ENCODE measurements around the gene GNG4. TPM values are rescaled to one million over a fixed set of nuclear protein-coding genes. Genes with fewer than 3 reads are reported as not detected.
"Not testable (repeated sequence)": the region's sequence is repeated elsewhere in the genome, so short reads cannot be mapped to it uniquely, and the experiment has no call there.

The GNG4 gene
- polyA plus RNA-seq, 1 donor, result 0.42 TPM

- DNase-seq (ENCODE audit: low read depth), result no peak
These were observed 971 bp upstream of the GNG4 start for GRCh38 chr1:235650341-235651169.

DNA sequence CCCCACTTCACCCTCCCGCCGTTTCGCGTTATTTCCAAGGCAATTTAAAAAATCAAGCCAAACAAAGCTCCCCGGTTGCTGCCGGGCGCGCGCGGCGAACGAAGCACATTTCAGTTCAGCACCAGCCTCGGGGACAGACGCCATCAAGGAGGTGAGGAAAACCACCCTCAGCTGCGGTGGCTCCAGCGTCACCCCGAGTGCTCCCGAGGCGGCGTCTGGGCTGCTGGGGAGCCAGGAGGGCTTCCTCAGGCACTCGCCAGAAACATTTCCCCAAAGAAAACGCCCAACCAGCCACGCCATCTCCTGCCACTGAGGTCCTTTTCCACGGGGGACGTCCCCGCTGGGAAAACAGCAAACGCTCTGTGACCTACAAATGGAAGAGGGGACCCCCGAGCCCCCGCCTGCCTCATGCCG is 623 bp downstream of the GNG4 start:
- no peak for DNase-seq (ENCODE audit: low read depth)

GRCh38 chr1:235648407-235648907 is 1.1 kb downstream of the GNG4 start:
- no peak for DNase-seq (ENCODE audit: low read depth)

- DNase-seq (ENCODE audit: low read depth), result not testable (repeated sequence)
These were observed 2.0 kb downstream of the GNG4 start for GRCh38 chr1:235647537-235647936.

- DNase-seq (ENCODE audit: low read depth), result no peak
These were observed 3.1 kb downstream of the GNG4 start for GRCh38 chr1:235646463-235646862.

- no peak for DNase-seq (ENCODE audit: low read depth)
These were observed 4.8 kb downstream of the GNG4 start for GRCh38 chr1:235644693-235645305.

GRCh38 chr1:235643837-235644692 is 5.5 kb downstream of the GNG4 start:
- DNase-seq (ENCODE audit: low read depth), result no peak

- DNase-seq (ENCODE audit: low read depth), result no peak
These were observed 6.6 kb downstream of the GNG4 start for GRCh38 chr1:235642943-235643371.

DNA sequence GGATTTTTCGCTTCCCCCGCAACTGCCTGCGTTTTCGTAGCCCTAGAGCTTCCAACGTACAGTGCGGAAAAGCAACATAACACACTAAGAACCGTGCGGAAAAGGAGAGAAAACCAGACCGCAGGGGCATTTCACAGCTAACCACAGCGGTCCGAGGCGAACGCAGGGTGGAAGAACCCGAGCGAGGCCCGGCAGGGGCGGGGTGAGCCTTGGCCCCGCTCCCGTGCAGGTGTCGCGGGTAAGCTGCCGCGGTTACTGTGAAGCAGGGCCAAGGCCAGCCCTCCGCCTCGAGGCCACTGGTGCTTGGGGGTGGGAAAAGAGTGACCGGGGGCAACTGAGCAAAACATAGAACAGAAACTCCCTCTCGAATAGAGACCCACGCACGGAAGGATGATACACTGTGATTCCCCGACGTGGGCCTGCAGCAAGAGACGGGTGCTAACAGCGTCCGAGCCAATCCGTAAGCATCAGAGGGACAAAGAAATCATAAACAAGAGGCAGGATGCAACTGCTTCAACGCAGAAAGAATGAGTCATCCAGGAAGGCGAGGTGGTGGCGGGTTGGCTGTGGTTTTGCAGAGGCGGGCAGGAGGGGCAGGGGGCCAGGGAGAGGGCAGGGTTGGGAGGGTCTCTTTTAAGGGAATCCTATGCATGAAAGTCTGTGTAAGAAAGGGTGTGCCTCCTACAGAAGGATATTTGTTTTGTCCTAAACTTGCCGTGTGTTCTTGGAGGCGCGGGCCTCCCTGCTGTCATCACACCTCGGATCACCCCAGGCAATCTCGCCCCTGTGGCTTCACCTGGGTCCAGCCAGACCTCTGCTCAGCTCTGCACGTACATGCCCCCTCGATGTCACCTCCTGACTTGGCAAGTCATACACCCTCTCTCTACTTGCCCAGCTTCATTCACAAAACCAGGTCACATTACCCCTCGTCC is 7.3 kb downstream of the GNG4 start:
- no peak for DNase-seq (ENCODE audit: low read depth)

DNA sequence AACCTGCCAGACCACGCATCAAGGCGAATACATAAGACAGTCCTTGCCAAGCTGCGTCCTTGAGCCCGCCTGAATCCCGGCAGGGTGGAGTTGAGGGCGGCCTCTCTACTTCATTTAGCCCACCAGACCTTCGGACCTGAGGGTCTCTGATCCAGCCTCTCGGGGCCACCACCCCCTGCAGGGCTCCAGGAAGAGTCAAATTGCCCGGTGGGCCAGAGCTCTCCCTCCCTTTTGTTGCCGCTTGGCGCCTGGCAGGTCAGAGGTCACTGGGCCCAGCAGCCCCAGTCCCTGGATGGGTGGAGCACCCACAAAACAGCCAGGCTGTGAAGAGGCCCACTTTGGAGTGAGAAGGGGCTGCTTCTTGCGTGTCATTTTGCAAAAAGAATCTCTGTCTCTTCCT is 9.0 kb downstream of the GNG4 start:
- no peak for DNase-seq (ENCODE audit: low read depth)

DNA sequence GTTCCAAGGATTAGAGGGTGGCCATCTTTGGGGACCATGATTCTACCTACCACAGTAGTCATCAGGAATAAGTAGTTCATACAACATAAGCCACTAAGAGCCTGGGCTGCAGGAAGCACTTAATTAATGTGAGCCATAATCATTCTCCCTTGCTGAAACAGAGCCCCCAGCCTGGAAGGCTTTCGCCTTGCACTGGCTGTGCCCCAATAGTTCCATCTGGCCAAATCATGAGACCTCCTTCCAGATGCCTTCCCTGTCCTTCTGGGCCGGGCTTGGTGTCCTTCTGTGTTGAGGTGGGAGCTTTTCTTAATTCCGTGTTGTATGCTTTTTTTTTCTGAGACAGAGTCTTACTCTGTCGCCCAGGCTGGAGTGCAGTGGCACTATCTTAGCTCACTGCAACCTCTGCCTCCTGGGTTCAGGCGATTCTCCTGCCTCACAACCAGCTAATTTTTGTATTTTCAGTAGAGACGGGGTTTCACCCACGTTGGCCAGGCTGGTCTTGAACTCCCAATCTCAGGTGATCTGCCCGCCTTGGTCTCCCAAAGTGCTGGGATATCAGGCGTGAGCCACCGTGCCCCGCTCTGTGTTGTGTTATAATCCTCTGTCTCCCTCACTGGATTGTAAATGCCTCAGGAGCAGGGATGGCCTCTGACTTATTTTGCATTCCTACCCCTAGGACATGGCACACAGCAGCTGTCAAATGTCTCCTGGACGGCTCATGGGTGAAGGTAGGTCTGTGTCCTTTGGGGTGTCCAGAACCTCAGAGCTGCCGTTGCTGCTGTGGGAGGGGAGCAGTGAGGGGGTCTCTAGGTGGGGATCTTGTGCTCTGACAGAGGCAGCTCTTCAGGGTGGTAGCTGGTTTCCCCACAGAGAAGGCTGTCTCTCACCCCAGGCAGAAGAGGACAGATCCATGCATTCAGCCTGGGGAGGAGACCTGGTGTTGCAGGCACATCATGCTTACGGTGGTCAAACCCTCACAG is 10.1 kb downstream of the GNG4 start:
- DNase-seq (ENCODE audit: low read depth), result no peak

DNA sequence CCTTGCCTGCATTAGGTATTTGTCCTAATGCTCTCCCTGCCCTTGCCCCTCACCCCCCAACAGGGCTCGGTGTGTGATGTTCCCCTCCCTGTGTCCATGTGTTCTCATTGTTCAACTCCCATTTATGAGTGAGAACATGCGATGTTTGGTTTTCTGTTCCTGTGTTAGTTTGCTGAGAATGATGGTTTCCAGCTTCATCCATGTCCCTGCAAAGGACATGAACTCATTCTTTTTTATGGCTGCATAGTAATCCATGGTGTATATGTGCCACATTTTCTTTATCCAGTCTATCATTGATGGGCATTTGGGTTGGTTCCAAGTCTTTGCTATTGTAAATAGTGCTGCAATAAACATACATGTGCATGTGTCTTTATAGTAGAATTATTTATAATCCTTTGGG is 11.0 kb downstream of the GNG4 start:
- not testable (repeated sequence) for DNase-seq (ENCODE audit: low read depth)

DNA sequence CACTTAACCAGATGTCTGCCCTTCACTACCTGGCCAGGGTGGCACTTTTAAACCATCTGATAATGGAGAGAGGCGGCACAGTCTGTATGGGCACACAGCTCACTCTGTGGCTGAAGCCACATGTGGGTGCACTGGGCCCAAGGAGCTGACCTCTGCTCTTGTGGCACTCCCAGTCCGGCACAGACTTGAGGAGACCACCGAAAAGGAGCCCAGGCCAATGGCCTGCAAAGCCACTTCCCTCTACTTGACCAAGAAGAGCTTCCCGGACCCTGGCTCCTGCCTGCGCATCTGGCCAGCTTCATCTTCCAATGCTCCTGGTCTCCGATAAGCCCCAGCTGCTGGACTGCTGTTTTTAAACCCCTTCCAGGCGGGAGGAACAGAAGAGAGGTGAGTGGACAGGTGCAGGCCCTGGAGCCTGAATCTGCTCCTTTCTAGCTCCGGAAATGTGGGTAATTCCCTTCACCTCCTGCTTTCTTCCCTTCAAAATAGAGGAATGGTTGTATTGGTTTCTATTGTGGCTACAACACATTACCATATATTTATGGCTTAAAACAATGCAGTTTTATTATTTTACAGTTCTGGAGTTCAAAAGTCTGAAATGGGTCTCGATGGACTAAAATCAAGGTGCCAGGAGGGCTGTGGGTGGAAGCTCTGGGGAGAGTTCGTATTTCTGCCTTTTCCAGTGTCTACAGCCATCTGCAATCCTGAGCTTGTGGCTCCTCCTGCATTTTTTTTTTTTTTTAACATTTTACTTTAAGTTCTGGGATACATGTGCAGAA is 11.6 kb downstream of the GNG4 start:
- DNase-seq (ENCODE audit: low read depth), result no peak

GRCh38 chr1:235635938-235636662 is 13.5 kb downstream of the GNG4 start:
- no peak for DNase-seq (ENCODE audit: low read depth)

- no peak for DNase-seq (ENCODE audit: low read depth)
These were observed 16.8 kb downstream of the GNG4 start for GRCh38 chr1:235632506-235633401.

- DNase-seq (ENCODE audit: low read depth), result no peak
These were observed 17.8 kb downstream of the GNG4 start for GRCh38 chr1:235631816-235632215.

DNA sequence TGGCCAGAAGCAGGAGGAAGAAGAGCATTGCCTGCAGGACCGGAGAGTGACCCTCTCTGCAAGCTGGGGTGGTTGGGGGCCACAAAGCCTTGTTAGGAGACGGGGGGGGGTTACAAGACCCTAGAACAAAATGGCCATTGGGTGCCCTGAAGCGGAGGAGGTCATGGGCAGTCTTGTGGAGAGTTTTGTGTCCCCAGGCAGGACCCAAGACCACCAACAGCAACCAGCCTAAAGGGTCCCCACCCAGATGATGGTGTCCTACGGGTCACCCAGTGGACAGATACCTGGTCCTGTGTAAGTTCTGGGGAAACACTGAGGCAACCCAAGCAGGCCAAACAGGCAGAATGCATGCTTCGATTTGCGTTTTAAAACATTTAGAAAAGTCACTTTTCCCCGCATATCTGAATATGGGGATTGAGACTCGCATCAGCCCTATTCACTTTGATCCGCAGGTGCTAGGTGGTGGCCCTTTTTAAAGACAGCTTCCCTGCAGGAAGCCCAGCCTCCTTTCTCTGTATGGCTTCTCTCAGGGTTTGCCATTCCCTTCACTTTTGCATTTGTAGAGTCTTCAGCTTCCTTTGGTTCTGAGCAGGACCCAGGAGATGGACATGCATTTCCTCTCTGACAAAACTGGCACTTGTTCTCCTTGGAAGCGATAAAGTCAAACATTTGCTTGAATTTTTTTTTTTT is 21.1 kb downstream of the GNG4 start:
- DNase-seq (ENCODE audit: low read depth), result no peak
